ENCODE measurements around the gene AP2A2. TPM values are rescaled to one million over a fixed set of nuclear protein-coding genes. Genes with fewer than 3 reads are reported as not detected.
A peak's percentile ranks its signal among the peaks of the same experiment; 100 is the strongest.
"Not testable (repeated sequence)": the region's sequence is repeated elsewhere in the genome, so short reads cannot be mapped to it uniquely, and the experiment has no call there.

Gene AP2A2
- total RNA-seq, 6 experiments from 2014 or later, result 41.4 to 66.7 (median 53.8) TPM

GRCh38 chr11:959608-960007 lies 33.9 kb downstream of the AP2A2 start:
- Histone ChIP-seq H3K27ac (peak overlapping the region in 2 of 3 donors; percentile 24 to 50), H3K36me3 (peaks cover 0 to 14% (median 0%) of the 10 kb centered on the region in 4 donors), H3K4me3 (no peak overlapping the region), H3K9me3 (no peaks in the 10 kb centered on the region), H3K27me3 (no peaks in the 10 kb centered on the region), H3K4me1 (peaks cover 0 to 33% (median 13%) of the 10 kb centered on the region in 4 donors)
- no peak for TF ChIP-seq POLR2A (IDR thresholded peaks at IDR 0.05)
- TF ChIP-seq CTCF (IDR thresholded peaks at IDR 0.05), result peak; percentile 36 to 68 (median 58)
- peak; percentile 93 to 97 (median 96) for ATAC-seq
- intact Hi-C loops (cut with DNase I), result no loop called here
- peak; percentile 89 to 92 (median 89) for DNase-seq
- 23% methylated on average over 7 of the region's 10 CpGs for whole genome bisulfite sequencing (ENCODE audit: insufficient coverage, low coverage, low lambda C conversion rate, missing lambda C conversion rate)

GRCh38 chr11:961310-961920 lies 35.7 kb downstream of the AP2A2 start:
- H3K27me3 ChIP-seq; H3K9me3 ChIP-seq; H3K4me3 ChIP-seq; H3K27ac ChIP-seq; DNase-seq; intact Hi-C loops (cut with DNase I); ATAC-seq: not testable (repeated sequence)
- H3K4me1 ChIP-seq, result peaks cover 0 to 17% (median 8%) of the 10 kb centered on the region in 4 donors
- 94% methylated on average over 11 of the region's 18 CpGs for WGBS (ENCODE audit: insufficient coverage, low coverage, low lambda C conversion rate, missing lambda C conversion rate)
- peaks cover 0 to 14% (median 0%) of the 10 kb centered on the region in 4 donors for H3K36me3 ChIP-seq

- Histone ChIP-seq H3K27ac (no peak overlapping the region), H3K9me3 (no peaks in the 10 kb centered on the region), H3K36me3 (peaks cover 0 to 14% (median 0%) of the 10 kb centered on the region in 4 donors), H3K4me1 (peaks cover 0 to 22% (median 10%) of the 10 kb centered on the region in 4 donors), H3K27me3 (no peaks in the 10 kb centered on the region), H3K4me3 (no peak overlapping the region)
- ATAC-seq (no peak), DNase-seq (no peak)
- TF ChIP-seq POLR2A (IDR thresholded peaks at IDR 0.05), result no peak
- TF ChIP-seq CTCF (IDR thresholded peaks at IDR 0.05), result no peak
- WGBS (ENCODE audit: insufficient coverage, low coverage, low lambda C conversion rate, missing lambda C conversion rate), result 96% methylated on average over 5 of the region's 12 CpGs
- intact Hi-C loops (cut with DNase I), result no loop called here
These were observed 36.3 kb downstream of the AP2A2 start for GRCh38 chr11:961921-962320.

GRCh38 chr11:962688-963087 lies 37.0 kb downstream of the AP2A2 start:
- no peak overlapping the region for H3K27ac ChIP-seq
- intact Hi-C loops (cut with DNase I), result no loop called here
- ATAC-seq (no peak), DNase-seq (no peak)
- no peaks in the 10 kb centered on the region for H3K27me3 ChIP-seq
- no peak overlapping the region for H3K4me3 ChIP-seq
- peaks cover 0 to 27% (median 11%) of the 10 kb centered on the region in 4 donors for H3K4me1 ChIP-seq
- H3K36me3 ChIP-seq, result peaks cover 0 to 14% (median 0%) of the 10 kb centered on the region in 4 donors
- TF ChIP-seq CTCF (IDR thresholded peaks at IDR 0.05), result no peak
- no peak for TF ChIP-seq POLR2A (IDR thresholded peaks at IDR 0.05)
- WGBS (ENCODE audit: insufficient coverage, low coverage, low lambda C conversion rate, missing lambda C conversion rate), result 91% methylated on average over 5 of the region's 5 CpGs
- no peaks in the 10 kb centered on the region for H3K9me3 ChIP-seq

- Histone ChIP-seq H3K9me3 (no peaks in the 10 kb centered on the region), H3K36me3 (peaks cover 0 to 16% (median 0%) of the 10 kb centered on the region in 4 donors), H3K4me3 (no peak overlapping the region), H3K27me3 (no peaks in the 10 kb centered on the region), H3K4me1 (peaks cover 0 to 25% (median 10%) of the 10 kb centered on the region in 4 donors), H3K27ac (no peak overlapping the region)
- ATAC-seq (no peak), DNase-seq (no peak)
- WGBS (ENCODE audit: insufficient coverage, low coverage, low lambda C conversion rate, missing lambda C conversion rate), result 80% methylated on average over 1 of the region's 7 CpGs
- TF ChIP-seq CTCF (IDR thresholded peaks at IDR 0.05) (no peak), POLR2A (IDR thresholded peaks at IDR 0.05) (no peak)
- intact Hi-C loops (cut with DNase I), result no loop called here
These were observed 38.2 kb downstream of the AP2A2 start for GRCh38 chr11:963852-964251.
